Effector memory CD8-positive, alpha-beta T cell (primary cell): Measurements from ENCODE around the gene LRRC52.

Experiments used
- ATAC-seq: fragments of 150-1000 bp; cut with Tn5 transposase; replicated peaks from 2 replicates; pipeline ENCODE4 v1.10.0; 2021; ENCODE audit warnings: mild to moderate bottlenecking, moderate library complexity
- DNase-seq, 3 experiments: peaks; one replicate each; pipeline ENCODE4 v3.0.0; 2021
- H3K27ac Mint-ChIP-seq, 2 donors: one replicate each; pipeline ENCODE4 v1.8.0; 2022; ENCODE audit warnings: mild to moderate bottlenecking in 2 of 2, mixed read lengths in 2 of 2, moderate library complexity in 2 of 2
- H3K27me3 Mint-ChIP-seq, 2 donors: one replicate each; pipeline ENCODE4 v1.8.0; 2022; ENCODE audit warnings: mixed read lengths in 2 of 2
- H3K36me3 Mint-ChIP-seq: one replicate; pipeline ENCODE4 v1.8.0; 2022; ENCODE audit warnings: mild to moderate bottlenecking, moderate library complexity, mixed read lengths; ENCODE audit not compliant: insufficient read depth
- H3K4me1 Mint-ChIP-seq, 2 donors: one replicate each; pipeline ENCODE4 v1.8.0; 2022; ENCODE audit warnings: low read depth in 2 of 2, mixed read lengths in 2 of 2
- H3K4me3 Mint-ChIP-seq, 2 donors: one replicate each; pipeline ENCODE4 v1.8.0; 2022; ENCODE audit warnings: mild to moderate bottlenecking in 2 of 2, mixed read lengths in 2 of 2, moderate library complexity in 2 of 2
- H3K9me3 Mint-ChIP-seq, 2 donors: one replicate each; pipeline ENCODE4 v1.8.0; 2022; ENCODE audit warnings: mixed read lengths in 2 of 2
- total RNA-seq, 9 experiments: gene quantifications; one replicate each; lab custom pipeline; 2026; lab: John Stamatoyannopoulos, UW

LRRC52 gene
- 0 reads per million in 9 experiments for total RNA-seq

- no peak for DNase-seq
- Mint-ChIP-seq H3K36me3 (peaks cover 2% of the 10 kb centered on the region), H3K4me1 (peaks cover 0 to 1% of the 10 kb centered on the region in 2 donors), H3K27ac (no peak within 1 kb of the TSS), H3K27me3 (peaks cover 74 to 90% of the 10 kb centered on the region in 2 donors), H3K9me3 (no peaks in the 10 kb centered on the region), H3K4me3 (no peak within 1 kb of the TSS)
- ATAC-seq, result no peak
Observed at GRCh38 chr1:165543532-165544438, at the start of gene LRRC52. Gene LRRC52 (plus strand): TSS chr1:165544000. CDS start chr1:165544297, 297 bp downstream.

- Mint-ChIP-seq H3K4me3 (no peak overlapping the region), H3K9me3 (no peaks in the 10 kb centered on the region), H3K27ac (no peak overlapping the region), H3K27me3 (peaks cover 29 to 54% of the 10 kb centered on the region in 2 donors), H3K36me3 (no peaks in the 10 kb centered on the region), H3K4me1 (no peaks in the 10 kb centered on the region)
- ATAC-seq, result no peak
- no peak for DNase-seq
Observed at GRCh38 chr1:165494949-165495857, 48.6 kb upstream of the LRRC52 start.

- DNase-seq, result no peak
- H3K27me3 Mint-ChIP-seq, result peaks cover 26 to 52% of the 10 kb centered on the region in 2 donors
- H3K4me3 Mint-ChIP-seq, result no peak overlapping the region
- no peaks in the 10 kb centered on the region for H3K4me1 Mint-ChIP-seq
- no peaks in the 10 kb centered on the region for H3K36me3 Mint-ChIP-seq
- no peaks in the 10 kb centered on the region for H3K9me3 Mint-ChIP-seq
- ATAC-seq, result no peak
- H3K27ac Mint-ChIP-seq, result no peak overlapping the region
Observed at GRCh38 chr1:165495858-165496205, 48.0 kb upstream of the LRRC52 start.

GRCh38 chr1:165496501-165496900 lies 47.3 kb upstream of the LRRC52 start:
- ATAC-seq (no peak), DNase-seq (no peak)
- H3K27ac Mint-ChIP-seq, result no peak overlapping the region
- no peak overlapping the region for H3K4me3 Mint-ChIP-seq
- peaks cover 26 to 58% of the 10 kb centered on the region in 2 donors for H3K27me3 Mint-ChIP-seq
- H3K4me1 Mint-ChIP-seq, result no peaks in the 10 kb centered on the region
- H3K36me3 Mint-ChIP-seq, result no peaks in the 10 kb centered on the region
- H3K9me3 Mint-ChIP-seq, result no peaks in the 10 kb centered on the region

GRCh38 chr1:165497069-165498013 lies 46.5 kb upstream of the LRRC52 start:
- no peak for ATAC-seq
- no peak for DNase-seq
- H3K36me3 Mint-ChIP-seq, result no peaks in the 10 kb centered on the region
- no peak overlapping the region for H3K27ac Mint-ChIP-seq
- H3K9me3 Mint-ChIP-seq, result no peaks in the 10 kb centered on the region
- peaks cover 31 to 66% of the 10 kb centered on the region in 2 donors for H3K27me3 Mint-ChIP-seq
- H3K4me1 Mint-ChIP-seq, result no peaks in the 10 kb centered on the region
- H3K4me3 Mint-ChIP-seq, result no peak overlapping the region

GRCh38 chr1:165501330-165501969 lies 42.4 kb upstream of the LRRC52 start:
- ATAC-seq, result no peak
- H3K36me3 Mint-ChIP-seq, result no peaks in the 10 kb centered on the region
- H3K27ac Mint-ChIP-seq, result no peak overlapping the region
- no peak for DNase-seq
- H3K27me3 Mint-ChIP-seq, result peaks cover 27 to 52% of the 10 kb centered on the region in 2 donors
- no peak overlapping the region for H3K4me3 Mint-ChIP-seq
- no peaks in the 10 kb centered on the region for H3K9me3 Mint-ChIP-seq
- H3K4me1 Mint-ChIP-seq, result no peaks in the 10 kb centered on the region

GRCh38 chr1:165501970-165502348 lies 41.8 kb upstream of the LRRC52 start:
- H3K4me1 Mint-ChIP-seq, result no peaks in the 10 kb centered on the region
- no peaks in the 10 kb centered on the region for H3K9me3 Mint-ChIP-seq
- DNase-seq, result no peak
- H3K27me3 Mint-ChIP-seq, result peaks cover 24 to 47% of the 10 kb centered on the region in 2 donors
- no peak overlapping the region for H3K27ac Mint-ChIP-seq
- no peak overlapping the region for H3K4me3 Mint-ChIP-seq
- ATAC-seq, result no peak
- H3K36me3 Mint-ChIP-seq, result no peaks in the 10 kb centered on the region

GRCh38 chr1:165507570-165507969 lies 36.2 kb upstream of the LRRC52 start:
- no peak overlapping the region for H3K4me3 Mint-ChIP-seq
- H3K27ac Mint-ChIP-seq, result no peak overlapping the region
- no peaks in the 10 kb centered on the region for H3K4me1 Mint-ChIP-seq
- no peaks in the 10 kb centered on the region for H3K9me3 Mint-ChIP-seq
- peaks cover 24 to 31% of the 10 kb centered on the region in 2 donors for H3K27me3 Mint-ChIP-seq
- ATAC-seq, result no peak
- DNase-seq, result no peak
- no peaks in the 10 kb centered on the region for H3K36me3 Mint-ChIP-seq

- Mint-ChIP-seq H3K27ac (no peak overlapping the region), H3K9me3 (no peaks in the 10 kb centered on the region), H3K4me3 (no peak overlapping the region), H3K4me1 (no peaks in the 10 kb centered on the region), H3K36me3 (no peaks in the 10 kb centered on the region), H3K27me3 (peaks cover 22 to 34% of the 10 kb centered on the region in 2 donors)
- ATAC-seq, result no peak
- no peak for DNase-seq
Observed at GRCh38 chr1:165508291-165508690, 35.5 kb upstream of the LRRC52 start.

- Mint-ChIP-seq H3K27ac (no peak overlapping the region), H3K4me1 (no peaks in the 10 kb centered on the region), H3K27me3 (peaks cover 29 to 43% of the 10 kb centered on the region in 2 donors), H3K36me3 (no peaks in the 10 kb centered on the region), H3K9me3 (no peaks in the 10 kb centered on the region), H3K4me3 (no peak overlapping the region)
- DNase-seq, result no peak
- no peak for ATAC-seq
Observed at GRCh38 chr1:165512816-165513215, 31.0 kb upstream of the LRRC52 start.

GRCh38 chr1:165516469-165516868 lies 27.3 kb upstream of the LRRC52 start:
- Mint-ChIP-seq H3K36me3 (no peaks in the 10 kb centered on the region), H3K27ac (no peak overlapping the region), H3K27me3 (peaks cover 42 to 62% of the 10 kb centered on the region in 2 donors), H3K4me3 (no peak overlapping the region), H3K4me1 (no peaks in the 10 kb centered on the region), H3K9me3 (peaks cover 0 to 2% of the 10 kb centered on the region in 2 donors)
- no peak for DNase-seq
- no peak for ATAC-seq

- no peaks in the 10 kb centered on the region for H3K4me1 Mint-ChIP-seq
- ATAC-seq, result no peak
Observed at GRCh38 chr1:165520646-165521045, 23.2 kb upstream of the LRRC52 start.

More at GRCh38 chr1:165520646-165521045, 23.2 kb upstream of the LRRC52 start:
- Mint-ChIP-seq H3K4me3 (no peak overlapping the region), H3K36me3 (no peaks in the 10 kb centered on the region), H3K9me3 (peaks cover 0 to 2% of the 10 kb centered on the region in 2 donors), H3K27me3 (peaks cover 39 to 61% of the 10 kb centered on the region in 2 donors), H3K27ac (no peak overlapping the region)
- DNase-seq, result no peak
